ENCODE measurements around the gene SMCHD1.

SMCHD1 gene

DNA sequence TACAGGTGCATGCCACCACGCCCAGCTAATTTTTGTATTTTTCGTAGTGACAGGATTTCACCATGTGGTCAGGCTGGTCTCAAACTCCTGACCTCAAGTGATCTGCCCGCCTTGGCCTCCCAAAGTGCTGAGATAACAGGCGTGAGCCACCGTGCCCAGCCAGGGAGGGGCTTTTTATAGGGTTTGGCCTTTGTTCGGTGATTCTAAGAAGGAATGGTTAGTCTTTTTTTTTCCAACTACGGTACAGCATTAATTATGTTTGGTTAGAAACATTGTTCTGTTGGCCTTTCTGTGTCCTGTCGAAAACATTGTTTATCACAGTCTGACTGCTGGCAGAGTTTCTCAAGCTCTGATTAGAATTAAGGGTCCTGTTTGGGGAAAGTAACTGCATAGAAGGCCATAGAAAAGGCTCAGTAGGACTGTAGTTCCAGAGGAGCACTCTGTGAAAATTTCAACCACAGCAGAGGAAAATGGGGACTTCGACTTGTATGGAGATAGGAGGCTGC lies 19.3 kb upstream of the SMCHD1 start:
- Histone ChIP-seq H3K27me3 (ENCODE audit: insufficient read depth, poor library complexity, severe bottlenecking) (no peaks in the 10 kb centered on the region), H3K27ac (replicated peaks) (peak overlapping the region; percentile 73), H3K4me3 (replicated peaks; ENCODE audit: insufficient read depth, low read length) (no peak overlapping the region)
- no peak for DNase-seq (ENCODE audit: low read depth in 1 of 2, low spot score in 1 of 2)
- TF ChIP-seq GABPA (IDR thresholded peaks at IDR 0.05; ENCODE audit: low read depth) (no peak), SPI1 (IDR thresholded peaks at IDR 0.05; ENCODE audit: borderline replicate concordance, low read depth) (no peak), POLR2AphosphoS5 (IDR thresholded peaks at IDR 0.05; ENCODE audit: low read depth) (no peak)
- TF ChIP-seq, protein P1, sequence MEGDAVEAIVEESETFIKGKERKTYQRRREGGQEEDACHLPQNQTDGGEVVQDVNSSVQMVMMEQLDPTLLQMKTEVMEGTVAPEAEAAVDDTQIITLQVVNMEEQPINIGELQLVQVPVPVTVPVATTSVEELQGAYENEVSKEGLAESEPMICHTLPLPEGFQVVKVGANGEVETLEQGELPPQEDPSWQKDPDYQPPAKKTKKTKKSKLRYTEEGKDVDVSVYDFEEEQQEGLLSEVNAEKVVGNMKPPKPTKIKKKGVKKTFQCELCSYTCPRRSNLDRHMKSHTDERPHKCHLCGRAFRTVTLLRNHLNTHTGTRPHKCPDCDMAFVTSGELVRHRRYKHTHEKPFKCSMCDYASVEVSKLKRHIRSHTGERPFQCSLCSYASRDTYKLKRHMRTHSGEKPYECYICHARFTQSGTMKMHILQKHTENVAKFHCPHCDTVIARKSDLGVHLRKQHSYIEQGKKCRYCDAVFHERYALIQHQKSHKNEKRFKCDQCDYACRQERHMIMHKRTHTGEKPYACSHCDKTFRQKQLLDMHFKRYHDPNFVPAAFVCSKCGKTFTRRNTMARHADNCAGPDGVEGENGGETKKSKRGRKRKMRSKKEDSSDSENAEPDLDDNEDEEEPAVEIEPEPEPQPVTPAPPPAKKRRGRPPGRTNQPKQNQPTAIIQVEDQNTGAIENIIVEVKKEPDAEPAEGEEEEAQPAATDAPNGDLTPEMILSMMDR (IDR thresholded peaks at IDR 0.05; ENCODE audit: insufficient read depth, low read length) = no peak
- TF ChIP-seq, protein P2, sequence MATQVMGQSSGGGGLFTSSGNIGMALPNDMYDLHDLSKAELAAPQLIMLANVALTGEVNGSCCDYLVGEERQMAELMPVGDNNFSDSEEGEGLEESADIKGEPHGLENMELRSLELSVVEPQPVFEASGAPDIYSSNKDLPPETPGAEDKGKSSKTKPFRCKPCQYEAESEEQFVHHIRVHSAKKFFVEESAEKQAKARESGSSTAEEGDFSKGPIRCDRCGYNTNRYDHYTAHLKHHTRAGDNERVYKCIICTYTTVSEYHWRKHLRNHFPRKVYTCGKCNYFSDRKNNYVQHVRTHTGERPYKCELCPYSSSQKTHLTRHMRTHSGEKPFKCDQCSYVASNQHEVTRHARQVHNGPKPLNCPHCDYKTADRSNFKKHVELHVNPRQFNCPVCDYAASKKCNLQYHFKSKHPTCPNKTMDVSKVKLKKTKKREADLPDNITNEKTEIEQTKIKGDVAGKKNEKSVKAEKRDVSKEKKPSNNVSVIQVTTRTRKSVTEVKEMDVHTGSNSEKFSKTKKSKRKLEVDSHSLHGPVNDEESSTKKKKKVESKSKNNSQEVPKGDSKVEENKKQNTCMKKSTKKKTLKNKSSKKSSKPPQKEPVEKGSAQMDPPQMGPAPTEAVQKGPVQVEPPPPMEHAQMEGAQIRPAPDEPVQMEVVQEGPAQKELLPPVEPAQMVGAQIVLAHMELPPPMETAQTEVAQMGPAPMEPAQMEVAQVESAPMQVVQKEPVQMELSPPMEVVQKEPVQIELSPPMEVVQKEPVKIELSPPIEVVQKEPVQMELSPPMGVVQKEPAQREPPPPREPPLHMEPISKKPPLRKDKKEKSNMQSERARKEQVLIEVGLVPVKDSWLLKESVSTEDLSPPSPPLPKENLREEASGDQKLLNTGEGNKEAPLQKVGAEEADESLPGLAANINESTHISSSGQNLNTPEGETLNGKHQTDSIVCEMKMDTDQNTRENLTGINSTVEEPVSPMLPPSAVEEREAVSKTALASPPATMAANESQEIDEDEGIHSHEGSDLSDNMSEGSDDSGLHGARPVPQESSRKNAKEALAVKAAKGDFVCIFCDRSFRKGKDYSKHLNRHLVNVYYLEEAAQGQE (IDR thresholded peaks at IDR 0.05; ENCODE audit: insufficient replicate concordance, low read depth) = no peak

DNA sequence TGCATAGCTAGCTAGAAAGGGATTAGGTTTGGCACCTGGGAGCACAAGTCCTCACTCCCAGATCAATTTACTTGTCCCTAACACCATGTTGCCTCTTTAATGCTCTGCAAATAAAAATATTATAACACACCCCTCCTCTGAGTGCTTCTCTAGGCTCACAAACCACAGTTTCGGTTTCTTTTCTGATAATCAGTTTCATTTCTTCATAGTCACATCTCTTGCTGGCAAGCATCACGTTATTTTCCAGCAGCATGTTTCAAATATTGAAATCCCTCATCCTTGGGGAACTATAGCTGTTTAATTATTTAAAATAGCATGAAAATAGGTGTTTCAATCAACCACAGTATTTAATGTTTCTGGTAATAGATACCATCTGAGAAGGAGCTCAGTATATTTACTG lies 13.9 kb upstream of the SMCHD1 start:
- no peak for DNase-seq (ENCODE audit: low read depth in 1 of 2, low spot score in 1 of 2)
- H3K27ac ChIP-seq (replicated peaks) = no peak overlapping the region
- TF ChIP-seq, protein P1 (IDR thresholded peaks at IDR 0.05; ENCODE audit: insufficient read depth, low read length) = no peak
- no peak overlapping the region for H3K4me3 ChIP-seq (replicated peaks; ENCODE audit: insufficient read depth, low read length)
- H3K27me3 ChIP-seq (ENCODE audit: insufficient read depth, poor library complexity, severe bottlenecking) = no peaks in the 10 kb centered on the region

DNA sequence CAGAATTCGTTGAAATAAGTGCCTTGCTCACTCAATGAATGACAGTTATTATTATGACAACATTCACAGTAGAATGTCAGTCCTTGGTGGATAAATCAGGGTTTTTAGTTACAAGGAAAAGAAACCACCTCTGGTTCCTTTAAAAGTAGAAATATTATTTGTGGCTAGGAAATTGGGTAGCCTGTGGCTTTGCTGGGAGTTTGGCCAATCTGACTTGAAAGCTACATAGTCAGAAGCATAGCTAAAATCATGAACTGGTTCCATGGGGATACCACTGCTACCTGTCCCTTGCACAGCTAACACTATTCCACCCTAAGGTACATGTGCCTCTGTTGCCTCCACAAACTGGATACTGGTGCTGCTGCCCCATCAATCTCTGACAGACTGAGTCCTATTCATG lies 12.8 kb upstream of the SMCHD1 start:
- no peak for DNase-seq (ENCODE audit: low read depth in 1 of 2, low spot score in 1 of 2)
- no peak overlapping the region for H3K27ac ChIP-seq (replicated peaks)
- no peak overlapping the region for H3K4me3 ChIP-seq (replicated peaks; ENCODE audit: insufficient read depth, low read length)
- no peaks in the 10 kb centered on the region for H3K27me3 ChIP-seq (ENCODE audit: insufficient read depth, poor library complexity, severe bottlenecking)
- TF ChIP-seq, protein P2 (IDR thresholded peaks at IDR 0.05; ENCODE audit: insufficient replicate concordance, low read depth) = no peak
- no peak for TF ChIP-seq POLR2AphosphoS5 (IDR thresholded peaks at IDR 0.05; ENCODE audit: low read depth)
- TF ChIP-seq GABPA (IDR thresholded peaks at IDR 0.05; ENCODE audit: low read depth) = no peak
- TF ChIP-seq SPI1 (IDR thresholded peaks at IDR 0.05; ENCODE audit: borderline replicate concordance, low read depth) = no peak
- TF ChIP-seq, protein P1 (IDR thresholded peaks at IDR 0.05; ENCODE audit: insufficient read depth, low read length) = no peak

DNA sequence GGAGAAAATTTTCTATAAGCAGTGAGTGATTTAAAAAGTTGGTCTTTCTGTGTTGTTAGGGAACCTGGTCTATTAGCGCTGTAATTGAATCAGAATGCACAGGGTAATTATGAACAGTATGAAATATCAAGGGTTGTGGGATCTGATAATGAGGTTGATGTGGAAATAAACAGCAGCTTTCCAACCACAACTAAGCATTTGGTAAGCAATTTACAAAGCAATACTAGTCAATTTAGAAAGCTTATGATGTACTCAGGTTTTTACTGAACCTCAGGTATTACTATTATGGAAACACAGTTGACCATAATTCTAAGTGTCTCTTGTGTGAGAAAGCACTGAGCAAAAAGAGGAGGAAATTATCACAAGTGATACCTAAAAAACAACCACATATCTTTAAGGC lies 11.0 kb upstream of the SMCHD1 start:
- TF ChIP-seq, protein P1 (IDR thresholded peaks at IDR 0.05; ENCODE audit: insufficient read depth, low read length) = no peak
- TF ChIP-seq POLR2AphosphoS5 (IDR thresholded peaks at IDR 0.05; ENCODE audit: low read depth) (no peak), GABPA (IDR thresholded peaks at IDR 0.05; ENCODE audit: low read depth) (no peak), SPI1 (IDR thresholded peaks at IDR 0.05; ENCODE audit: borderline replicate concordance, low read depth) (no peak)
- TF ChIP-seq, protein P2 (IDR thresholded peaks at IDR 0.05; ENCODE audit: insufficient replicate concordance, low read depth) = no peak
- H3K4me3 ChIP-seq (replicated peaks; ENCODE audit: insufficient read depth, low read length) = no peak overlapping the region
- H3K27ac ChIP-seq (replicated peaks) = no peak overlapping the region
- H3K27me3 ChIP-seq (ENCODE audit: insufficient read depth, poor library complexity, severe bottlenecking) = no peaks in the 10 kb centered on the region
- DNase-seq (ENCODE audit: low read depth in 1 of 2, low spot score in 1 of 2) = no peak

All from HL-60 (cell line).